ENCODE data around the gene CFAP298. TPM values are rescaled to one million over a fixed set of nuclear protein-coding genes. Genes with fewer than 3 reads are reported as not detected.
A peak's percentile ranks its signal among the peaks of the same experiment; 100 is the strongest.
"Not testable (repeated sequence)": the region's sequence is repeated elsewhere in the genome, so short reads cannot be mapped to it uniquely, and the experiment has no call there.

Gene CFAP298
- total and polyA plus RNA-seq, 7 experiments from 2014 or later: 16.8 to 64.3 (median 31.4) TPM

DNA sequence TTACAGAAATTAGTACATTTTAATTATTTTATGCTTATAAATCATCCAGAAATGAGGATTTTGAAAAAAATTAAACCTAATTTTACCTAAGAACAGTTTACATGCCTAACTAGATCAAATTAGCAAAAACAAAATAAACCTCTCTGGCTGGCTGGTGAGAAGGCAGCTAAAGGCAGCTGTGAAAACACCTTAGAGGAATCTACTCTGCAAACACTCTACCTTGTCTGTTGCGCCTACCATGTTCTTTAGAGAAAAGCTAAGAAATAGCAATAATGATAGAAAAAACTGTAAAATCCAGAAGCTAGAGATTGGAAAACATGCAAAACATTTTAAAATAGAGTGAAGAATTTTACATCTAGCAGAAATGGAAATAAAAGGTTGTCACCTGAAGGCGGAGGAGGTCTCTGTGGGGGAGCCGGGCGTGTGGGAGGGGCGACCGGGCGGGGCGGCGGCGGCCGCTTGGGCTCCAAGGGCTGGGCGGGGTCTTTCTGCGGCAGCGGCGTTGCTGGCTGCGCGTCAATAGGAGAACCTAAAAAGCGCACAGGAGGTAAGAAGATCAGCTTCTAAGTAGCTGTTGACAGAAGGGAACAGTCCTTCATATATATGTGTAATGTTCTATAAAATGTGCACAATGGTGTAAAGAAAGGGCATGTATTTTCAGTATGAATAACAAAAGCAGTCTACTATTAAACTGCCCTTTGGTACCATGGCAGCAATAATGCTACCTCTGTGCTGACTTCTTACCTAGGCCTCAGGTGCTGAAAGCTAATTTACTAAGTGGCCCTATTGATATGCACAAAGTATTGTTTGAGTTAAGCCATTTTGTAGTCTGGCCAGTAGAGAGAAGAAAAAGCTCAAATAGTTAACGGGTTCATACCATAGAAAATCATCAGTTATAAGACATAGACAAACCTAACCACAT lies 33.3 kb upstream of the CFAP298 start:
- H3K27me3 ChIP-seq (ENCODE audit: control insufficient read depth in 2 of 2, insufficient read depth in 2 of 2, low read length in 2 of 2): no peaks in the 10 kb centered on the region
- ATAC-seq (no peak), DNase-seq (no peak)
- H3K9me3 Mint-ChIP-seq: no peaks in the 10 kb centered on the region
- CTCF ChIA-PET: interaction anchor here (1.1 kb wide), 1 partner anchor 11 kb away, joined by 3 read pairs; no protein-coding TSS in a partner anchor
- peaks cover 0 to 6% (median 0%) of the 10 kb centered on the region in 7 donors for H3K4me1 Mint-ChIP-seq
- no peaks in the 10 kb centered on the region for H3K4me1 ChIP-seq (ENCODE audit: control insufficient read depth in 2 of 2, insufficient read depth in 2 of 2, low read length in 2 of 2)
- no peak overlapping the region for H3K27ac ChIP-seq (ENCODE audit: low read depth, low read length)
- no peaks in the 10 kb centered on the region for H3K9me3 ChIP-seq (ENCODE audit: control insufficient read depth in 2 of 3, low read length in 3 of 3)
- POLR2A ChIA-PET: no interaction called here
- intact Hi-C loops (cut with micrococcal nuclease): no loop called here
- H3K4me3 ChIP-seq (ENCODE audit: low read length): no peak overlapping the region
- H3K4me3 Mint-ChIP-seq: no peak overlapping the region
- peaks cover 4 to 38% (median 29%) of the 10 kb centered on the region in 5 donors for H3K36me3 Mint-ChIP-seq
- peaks cover 3 to 61% (median 31%) of the 10 kb centered on the region in 3 experiments for H3K36me3 ChIP-seq (ENCODE audit: control insufficient read depth in 2 of 3, insufficient read depth in 3 of 3, low read length in 3 of 3)
- H3K27ac Mint-ChIP-seq: peak overlapping the region in 1 of 9 donors; percentile 54
- H3K27me3 Mint-ChIP-seq: no peaks in the 10 kb centered on the region

DNA sequence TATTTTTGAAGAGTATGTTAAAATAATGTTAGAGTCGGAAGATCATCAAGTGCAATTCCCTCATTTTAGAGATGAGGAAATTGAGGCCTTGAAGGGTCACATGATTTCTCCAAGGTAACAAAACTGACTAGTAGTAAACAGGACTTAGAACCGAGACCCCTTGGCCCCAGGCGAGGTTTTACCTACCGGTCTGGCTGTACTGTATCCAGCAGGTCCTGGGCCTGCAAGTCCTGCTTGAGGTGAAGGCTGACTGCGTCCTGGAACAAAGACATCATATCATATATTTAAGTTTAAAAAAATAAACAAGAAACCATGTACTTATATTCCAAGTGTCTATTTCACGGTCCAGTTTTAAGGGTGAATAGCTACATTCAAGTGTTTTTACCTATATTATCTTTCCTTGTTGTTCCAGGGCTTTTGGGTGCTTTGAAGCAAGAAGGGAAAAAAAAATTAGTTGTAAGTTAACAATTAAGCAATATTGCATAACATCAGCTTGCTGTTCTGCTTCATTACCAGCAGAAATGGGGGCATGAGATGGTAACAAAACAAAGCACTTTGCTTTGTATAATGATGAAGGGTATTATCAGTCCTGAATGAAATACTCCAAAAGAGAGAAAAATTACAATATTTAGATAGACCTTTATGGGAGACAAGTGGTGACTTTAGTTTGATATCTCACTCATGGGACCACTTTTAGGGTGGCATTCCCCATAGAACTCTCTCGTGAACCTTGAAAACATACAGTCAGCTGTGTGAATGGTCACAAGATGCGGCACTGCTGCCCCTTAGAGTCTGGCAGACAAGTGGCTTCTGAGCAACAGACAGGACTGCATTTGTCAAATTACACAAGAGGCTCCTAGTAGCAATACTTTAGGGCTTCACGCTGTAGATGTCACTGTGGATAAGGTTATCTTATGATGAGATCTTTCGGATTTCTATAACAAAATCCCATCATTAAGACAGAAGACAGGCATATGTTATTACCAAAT lies 29.8 kb upstream of the CFAP298 start:
- DNase-seq (no peak), ATAC-seq (no peak)
- Mint-ChIP-seq H3K4me1 (peaks cover 0 to 3% (median 0%) of the 10 kb centered on the region in 7 donors), H3K36me3 (peaks cover 5 to 42% (median 36%) of the 10 kb centered on the region in 5 donors), H3K9me3 (peaks cover 0 to 1% (median 0%) of the 10 kb centered on the region in 11 donors), H3K4me3 (no peak overlapping the region), H3K27me3 (no peaks in the 10 kb centered on the region), H3K27ac (no peak overlapping the region)
- H3K4me3 ChIP-seq (ENCODE audit: low read length): no peak overlapping the region
- peaks cover 3 to 56% (median 30%) of the 10 kb centered on the region in 3 experiments for H3K36me3 ChIP-seq (ENCODE audit: control insufficient read depth in 2 of 3, insufficient read depth in 3 of 3, low read length in 3 of 3)
- POLR2A ChIA-PET: interaction anchor here (1.2 kb wide), 1 partner anchor 30 kb away, joined by 3 read pairs; the partner anchor contains the start of gene CFAP298
- H3K27ac ChIP-seq (ENCODE audit: low read depth, low read length): no peak overlapping the region
- CTCF ChIA-PET: no interaction called here
- intact Hi-C loops (cut with micrococcal nuclease): no loop called here
- no peaks in the 10 kb centered on the region for H3K27me3 ChIP-seq (ENCODE audit: control insufficient read depth in 2 of 2, insufficient read depth in 2 of 2, low read length in 2 of 2)
- no peaks in the 10 kb centered on the region for H3K9me3 ChIP-seq (ENCODE audit: control insufficient read depth in 2 of 3, low read length in 3 of 3)
- no peaks in the 10 kb centered on the region for H3K4me1 ChIP-seq (ENCODE audit: control insufficient read depth in 2 of 2, insufficient read depth in 2 of 2, low read length in 2 of 2)

DNA sequence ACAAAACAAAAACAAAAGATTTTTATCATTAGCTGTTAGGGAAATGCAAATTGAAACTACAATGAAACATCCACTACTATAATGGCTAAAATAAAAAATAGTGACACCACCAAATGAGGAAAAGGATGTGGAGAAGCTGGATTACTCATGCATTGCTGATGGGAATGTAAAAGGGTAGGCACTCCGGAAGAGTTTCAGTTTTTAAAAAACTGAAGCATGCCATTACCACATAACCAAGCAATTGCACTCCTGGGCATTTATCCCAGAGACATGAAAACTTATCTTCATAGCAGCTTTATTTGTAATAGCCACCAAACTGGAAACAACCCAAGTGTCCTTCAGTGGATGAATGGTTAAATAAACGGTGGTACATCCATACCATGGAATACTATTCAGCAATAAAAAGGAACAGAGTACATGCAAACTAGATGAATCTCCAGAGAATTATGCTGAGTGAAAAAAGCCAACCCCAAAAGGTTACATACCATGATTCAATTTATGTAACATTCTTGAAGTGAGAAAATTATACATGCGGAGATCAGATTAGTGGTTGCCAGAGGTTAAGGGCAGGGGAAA lies 14.5 kb upstream of the CFAP298 start:
- intact Hi-C loops (cut with micrococcal nuclease): no loop called here
- peaks cover 0 to 4% (median 3%) of the 10 kb centered on the region in 7 donors for H3K4me1 Mint-ChIP-seq
- no peaks in the 10 kb centered on the region for H3K9me3 ChIP-seq (ENCODE audit: control insufficient read depth in 2 of 3, low read length in 3 of 3)
- H3K4me3 Mint-ChIP-seq: no peak overlapping the region
- POLR2A ChIA-PET: no interaction called here
- ATAC-seq (no peak), DNase-seq (no peak)
- H3K4me3 ChIP-seq (ENCODE audit: low read length): no peak overlapping the region
- peaks cover 0 to 24% (median 12%) of the 10 kb centered on the region in 3 experiments for H3K36me3 ChIP-seq (ENCODE audit: control insufficient read depth in 2 of 3, insufficient read depth in 3 of 3, low read length in 3 of 3)
- H3K36me3 Mint-ChIP-seq: peaks cover 0 to 21% (median 10%) of the 10 kb centered on the region in 5 donors
- peaks cover 0 to 5% (median 0%) of the 10 kb centered on the region in 11 donors for H3K9me3 Mint-ChIP-seq
- H3K27ac ChIP-seq (ENCODE audit: low read depth, low read length): no peak overlapping the region
- H3K27ac Mint-ChIP-seq: no peak overlapping the region
- no peaks in the 10 kb centered on the region for H3K4me1 ChIP-seq (ENCODE audit: control insufficient read depth in 2 of 2, insufficient read depth in 2 of 2, low read length in 2 of 2)
- CTCF ChIA-PET: no interaction called here
- H3K27me3 Mint-ChIP-seq: peaks cover 0 to 10% (median 3%) of the 10 kb centered on the region in 5 donors
- no peaks in the 10 kb centered on the region for H3K27me3 ChIP-seq (ENCODE audit: control insufficient read depth in 2 of 2, insufficient read depth in 2 of 2, low read length in 2 of 2)

DNA sequence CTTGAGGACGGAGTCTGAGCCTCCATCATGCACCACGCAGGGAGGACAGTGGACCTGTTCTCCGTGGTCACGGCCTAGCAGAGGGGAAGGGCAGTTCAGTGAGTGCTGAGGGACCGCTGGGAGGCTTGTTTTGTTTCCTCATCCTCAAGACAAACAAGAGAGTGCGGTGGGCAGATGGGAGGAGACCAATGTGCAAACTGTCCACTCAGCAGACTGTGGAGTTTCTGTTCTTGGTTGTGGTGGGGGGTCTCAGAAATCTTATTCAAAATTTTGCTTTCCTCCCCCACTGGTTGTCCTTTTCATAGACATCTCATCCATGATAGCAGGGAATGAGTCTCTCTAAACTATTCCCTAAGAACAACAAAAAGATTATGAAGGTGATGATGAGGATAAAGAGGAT lies 6.0 kb upstream of the CFAP298 start:
- H3K4me1 ChIP-seq (ENCODE audit: control insufficient read depth in 2 of 2, insufficient read depth in 2 of 2, low read length in 2 of 2); CTCF ChIA-PET; H3K4me3 Mint-ChIP-seq; H3K36me3 Mint-ChIP-seq; H3K27ac ChIP-seq (ENCODE audit: low read depth, low read length); H3K27me3 ChIP-seq (ENCODE audit: control insufficient read depth in 2 of 2, insufficient read depth in 2 of 2, low read length in 2 of 2); DNase-seq; ATAC-seq; H3K36me3 ChIP-seq (ENCODE audit: control insufficient read depth in 2 of 3, insufficient read depth in 3 of 3, low read length in 3 of 3); H3K4me3 ChIP-seq (ENCODE audit: low read length); POLR2A ChIA-PET; H3K9me3 ChIP-seq (ENCODE audit: control insufficient read depth in 2 of 3, low read length in 3 of 3); H3K9me3 Mint-ChIP-seq; H3K27ac Mint-ChIP-seq; H3K4me1 Mint-ChIP-seq: not testable (repeated sequence)
- intact Hi-C loops (cut with micrococcal nuclease): loop anchor here in 1 of 2 donors (10.0 kb wide), 1 partner anchor 1997 kb away; the partner anchor contains the start of gene RCAN1
- peaks cover 12 to 45% (median 22%) of the 10 kb centered on the region in 5 donors for H3K27me3 Mint-ChIP-seq

DNA sequence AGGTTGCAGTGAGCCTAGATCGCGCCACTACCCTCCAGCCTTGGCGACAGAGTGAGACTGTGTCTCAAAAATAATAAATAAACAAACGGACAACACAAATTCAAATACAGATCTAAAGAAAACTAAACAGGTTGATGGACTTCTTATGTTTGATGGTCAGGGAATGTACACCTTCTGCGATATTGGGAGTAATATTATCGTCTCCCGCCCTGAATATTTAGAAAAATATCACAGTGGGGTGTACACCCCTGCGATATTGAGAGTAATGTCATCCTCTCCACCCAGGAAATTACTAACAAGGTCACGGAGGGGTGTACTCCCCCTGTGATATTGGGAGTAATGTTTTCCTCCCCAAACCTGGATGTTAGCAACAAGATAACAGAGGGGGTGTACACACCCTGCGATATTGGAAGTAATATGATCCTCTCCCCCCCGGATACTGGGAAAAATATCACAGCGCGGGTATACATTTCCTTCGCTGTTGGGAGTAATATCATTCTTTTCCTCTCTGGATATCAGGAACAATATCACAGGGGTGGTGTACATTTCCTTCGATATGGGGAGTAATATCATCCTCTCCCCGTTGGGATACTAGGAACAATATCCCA lies 1.4 kb upstream of the CFAP298 start:
- Histone ChIP-seq H3K4me1 (ENCODE audit: control insufficient read depth in 2 of 2, insufficient read depth in 2 of 2, low read length in 2 of 2) (peaks cover 12% of the 10 kb centered on the region in 2 donors), H3K4me3 (ENCODE audit: low read length) (peak overlapping the region; percentile 100), H3K27ac (ENCODE audit: low read depth, low read length) (peak overlapping the region; percentile 87), H3K27me3 (ENCODE audit: control insufficient read depth in 2 of 2, insufficient read depth in 2 of 2, low read length in 2 of 2) (no peaks in the 10 kb centered on the region), H3K36me3 (ENCODE audit: control insufficient read depth in 2 of 3, insufficient read depth in 3 of 3, low read length in 3 of 3) (peaks cover 0 to 10% (median 0%) of the 10 kb centered on the region in 3 experiments), H3K9me3 (ENCODE audit: control insufficient read depth in 2 of 3, low read length in 3 of 3) (no peaks in the 10 kb centered on the region)
- Mint-ChIP-seq H3K4me3 (peak overlapping the region; percentile 95 to 98 (median 97)), H3K27ac (peak overlapping the region; percentile 90 to 98 (median 97)), H3K36me3 (peaks cover 0 to 10% (median 5%) of the 10 kb centered on the region in 5 donors), H3K4me1 (peaks cover 0 to 34% (median 12%) of the 10 kb centered on the region in 7 donors), H3K27me3 (peaks cover 0 to 21% (median 7%) of the 10 kb centered on the region in 5 donors), H3K9me3 (peaks cover 0 to 4% (median 0%) of the 10 kb centered on the region in 11 donors)
- ATAC-seq: no peak
- ChIA-PET CTCF (no interaction called here), POLR2A (interaction anchor here (1.2 to 2.2 kb wide), 5 partner anchors 43 to 866 kb away, joined by 5 to 7 read pairs (median 5); partner anchors contain the start of genes SYNJ1 and TMEM50B)
- DNase-seq: no peak
- intact Hi-C loops (cut with micrococcal nuclease): loop anchor here (2.0 to 10.0 kb wide), 6 partner anchors 45 to 2001 kb away; partner anchors contain the start of genes GART (in 2 of the 2), SON (in 2 of the 2), CRYZL1 (in 1 of the 2) and EVA1C (in 1 of the 2)
